Mesothelial cell of epicardium (in vitro differentiated cells): ENCODE measurements around the gene GFRA1. TPM values are rescaled to one million over a fixed set of nuclear protein-coding genes. Genes with fewer than 3 reads are reported as not detected.

Experiments used
- DNase-seq, 2 experiments: peaks; one replicate each; pipeline ENCODE4 v3.0.0; 2021; ENCODE audit warnings: low spot score in 2 of 2; ENCODE audit not compliant: unreplicated experiment in 2 of 2
- H3K27ac Mint-ChIP-seq: 2 replicates; pipeline ENCODE4 v1.8.0; 2021; ENCODE audit warnings: mixed read lengths
- H3K27me3 Mint-ChIP-seq: 2 replicates; pipeline ENCODE4 v1.8.0; 2021; ENCODE audit warnings: low read depth, mixed read lengths
- H3K36me3 Mint-ChIP-seq: 2 replicates; pipeline ENCODE4 v1.8.0; 2021; ENCODE audit warnings: mixed read lengths
- H3K4me1 Mint-ChIP-seq: 2 replicates; pipeline ENCODE4 v1.8.0; 2021; ENCODE audit warnings: mixed read lengths
- H3K4me3 Mint-ChIP-seq: 2 replicates; pipeline ENCODE4 v1.8.0; 2021; ENCODE audit warnings: mild to moderate bottlenecking, moderate library complexity, mixed read lengths
- H3K9me3 Mint-ChIP-seq: 2 replicates; pipeline ENCODE4 v1.8.0; 2021; ENCODE audit warnings: mixed read lengths
- CTCF ChIP-seq: fragments of 200-600 bp; sonication (generic); IDR thresholded peaks from one replicate; pipeline ENCODE4 v1.5.0; 2021; ENCODE audit warnings: antibody characterized with exemption; ENCODE audit not compliant: unreplicated experiment
- total RNA-seq: library from RNA; stranded (reverse); gene quantifications from 3 replicates; pipeline ENCODE4 v1.2.1, GENCODE V29; 2021

Gene GFRA1
- total RNA-seq, 1 donor from 2014 or later: 40.8 TPM

- H3K36me3 Mint-ChIP-seq: peaks cover 7% of the 10 kb centered on the region
- H3K27me3 Mint-ChIP-seq: no peaks in the 10 kb centered on the region
- H3K27ac Mint-ChIP-seq: no peak overlapping the region
- H3K9me3 Mint-ChIP-seq: no peaks in the 10 kb centered on the region
- no peak overlapping the region for H3K4me3 Mint-ChIP-seq
- TF ChIP-seq CTCF: no peak
- no peak for DNase-seq
- H3K4me1 Mint-ChIP-seq: no peaks in the 10 kb centered on the region
Observed at GRCh38 chr10:116226053-116226452, 47.0 kb downstream of the GFRA1 start.

DNA sequence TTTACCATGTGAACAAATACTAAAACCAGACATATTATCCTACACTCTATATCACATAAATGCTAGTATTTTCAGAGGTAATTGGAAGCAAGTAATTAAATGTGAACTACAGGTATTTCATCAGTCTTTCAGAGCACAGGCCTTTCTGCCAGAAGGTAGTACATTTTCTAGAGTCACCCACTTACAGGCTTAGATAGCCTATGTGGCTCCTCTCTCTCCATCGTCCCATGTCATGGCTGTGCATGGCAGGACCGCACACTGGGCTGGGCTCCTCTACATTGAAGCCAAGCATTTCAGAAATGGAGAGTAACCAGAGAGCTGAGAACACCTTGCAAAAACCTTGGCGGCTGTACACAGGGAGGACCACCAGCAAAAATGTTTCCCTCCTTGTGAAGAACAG, 49.7 kb downstream of the GFRA1 start:
- Mint-ChIP-seq H3K27ac (no peak overlapping the region), H3K36me3 (no peaks in the 10 kb centered on the region), H3K4me1 (peaks cover 7% of the 10 kb centered on the region), H3K9me3 (no peaks in the 10 kb centered on the region), H3K4me3 (no peak overlapping the region), H3K27me3 (no peaks in the 10 kb centered on the region)
- no peak for DNase-seq
- TF ChIP-seq CTCF: no peak

DNA sequence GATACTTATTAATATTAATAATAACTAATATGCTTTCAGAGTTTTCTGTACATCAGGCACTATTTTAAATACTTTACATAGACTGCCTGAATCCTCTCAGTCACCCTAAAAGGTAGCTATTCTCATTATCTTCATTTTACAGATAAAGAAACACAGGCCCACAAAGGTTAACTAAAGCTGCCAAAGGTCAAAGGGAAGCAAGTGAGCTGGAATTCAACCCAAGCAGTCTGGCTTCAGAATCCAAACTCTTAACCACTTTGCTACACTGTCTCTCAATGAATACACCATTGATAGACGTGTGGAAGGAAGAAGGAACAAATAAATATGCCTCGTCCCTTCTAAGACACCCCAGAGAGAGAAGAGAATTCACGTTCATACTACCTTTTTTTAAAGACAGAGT, 52.0 kb downstream of the GFRA1 start:
- DNase-seq: no peak
- Mint-ChIP-seq H3K9me3 (no peaks in the 10 kb centered on the region), H3K27me3 (no peaks in the 10 kb centered on the region), H3K27ac (no peak overlapping the region), H3K4me1 (peaks cover 12% of the 10 kb centered on the region), H3K36me3 (no peaks in the 10 kb centered on the region), H3K4me3 (no peak overlapping the region)
- no peak for TF ChIP-seq CTCF

DNA sequence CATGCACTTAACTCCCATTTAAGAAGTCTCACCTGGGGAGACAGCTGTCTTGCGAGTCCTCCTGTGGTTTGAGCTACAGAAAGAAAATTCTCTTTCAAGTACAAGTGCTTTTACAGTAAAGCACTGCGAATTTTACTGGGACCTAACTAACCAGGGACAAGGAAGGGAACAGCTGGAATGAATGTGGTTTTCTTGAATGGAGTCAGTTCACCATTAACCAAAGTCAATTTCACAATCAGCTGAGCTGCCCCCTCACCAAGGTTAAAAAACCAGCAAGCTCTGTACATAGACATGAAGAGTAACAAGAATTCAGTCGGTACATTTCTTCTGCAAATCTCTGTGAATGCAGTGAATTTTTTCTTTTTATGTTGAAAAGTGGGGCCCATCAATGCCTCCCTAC, 56.3 kb downstream of the GFRA1 start:
- Mint-ChIP-seq H3K27me3 (no peaks in the 10 kb centered on the region), H3K4me1 (peaks cover 23% of the 10 kb centered on the region), H3K4me3 (no peak overlapping the region), H3K27ac (no peak overlapping the region), H3K36me3 (no peaks in the 10 kb centered on the region), H3K9me3 (no peaks in the 10 kb centered on the region)
- no peak for TF ChIP-seq CTCF
- DNase-seq: no peak

DNA sequence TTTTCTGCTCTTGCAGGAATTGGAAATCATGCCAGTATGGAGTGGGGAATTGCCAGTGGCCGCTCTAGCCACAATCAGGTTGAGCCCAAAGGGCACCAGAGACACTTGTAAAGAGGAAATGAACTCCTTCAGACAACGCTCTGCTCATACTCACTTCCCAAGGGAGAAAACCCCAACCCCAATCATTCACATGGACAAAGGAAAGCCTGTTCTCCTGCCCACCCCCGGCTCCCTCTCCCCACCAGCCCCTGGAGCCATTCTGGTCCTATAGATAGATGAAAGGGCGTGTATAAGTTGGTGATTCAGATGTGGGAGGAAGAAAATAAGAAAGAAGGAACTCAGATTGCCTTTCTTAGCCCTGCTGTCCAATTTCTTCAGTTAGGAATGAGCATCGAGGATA, 57.4 kb downstream of the GFRA1 start:
- Mint-ChIP-seq H3K4me1 (peaks cover 33% of the 10 kb centered on the region), H3K27me3 (no peaks in the 10 kb centered on the region), H3K4me3 (no peak overlapping the region), H3K36me3 (no peaks in the 10 kb centered on the region), H3K27ac (no peak overlapping the region), H3K9me3 (no peaks in the 10 kb centered on the region)
- DNase-seq: no peak
- no peak for TF ChIP-seq CTCF

GRCh38 chr10:116211682-116212081, 61.3 kb downstream of the GFRA1 start:
- no peak overlapping the region for H3K4me3 Mint-ChIP-seq
- TF ChIP-seq CTCF: no peak
- peak overlapping the region; percentile 35 for H3K27ac Mint-ChIP-seq
- H3K27me3 Mint-ChIP-seq: no peaks in the 10 kb centered on the region
- H3K9me3 Mint-ChIP-seq: no peaks in the 10 kb centered on the region
- DNase-seq: no peak
- H3K4me1 Mint-ChIP-seq: peaks cover 61% of the 10 kb centered on the region
- H3K36me3 Mint-ChIP-seq: no peaks in the 10 kb centered on the region
